K562 (cell line): Measurements from ENCODE around the gene HS3ST5. TPM values are rescaled to one million over a fixed set of nuclear protein-coding genes. Genes with fewer than 3 reads are reported as not detected.

ENCODE experiments used
- ATAC-seq: fragments of 200-7000 bp; cut with Tn5 transposase; 3 replicates; pipeline ENCODE4 v1.9.1; 2020; ENCODE audit warnings: moderate library complexity
- BruUV-seq: library from RNA; stranded (reverse); fragments of 400-500 nt; replicated peaks from 2 replicates; lab custom pipeline; 2021; lab: Mats Ljungman, UMichigan
- CTCF ChIA-PET: fragments of 300-600 bp; formaldehyde crosslinking; extraction: SDS; loops from one replicate; lab custom pipeline; 2021; ENCODE audit warnings: low intra/inter-chr PET ratio; lab: Yijun Ruan, JAX
- POLR2A ChIA-PET: fragments of 300-600, 350-650 bp; sonication (Branson Sonifier 250); formaldehyde crosslinking; extraction: SDS; loops from one replicate; lab custom pipeline; 2021; ENCODE audit warnings: antibody characterized with exemption, inconsistent platforms; lab: Yijun Ruan, JAX
- DNase-seq, 4 experiments: peaks; one replicate each; pipeline versions ENCODE4 v3.0.0 to v3.0.0-alpha.2; 2011 to 2018; ENCODE audit warnings: low spot score in 3 of 4, mixed read lengths in 3 of 4; ENCODE audit errors: extremely low read depth in 1 of 4
- FAIRE-seq: peaks from 2 replicates; lab custom pipeline; 2011; peaks lifted over from hg19 to GRCh38; lab: Jason Lieb, UNC
- H2AFZ ChIP-seq: 2 replicates; pipeline ENCODE4 v1.6.0; 2011; ENCODE audit warnings: low read depth, low read length, control low read depth, inconsistent platforms
- H3K27ac ChIP-seq: fragments of 200-600 bp; 3 replicates; pipeline ENCODE4 v1.8.0; 2011; ENCODE audit warnings: low read depth, mild to moderate bottlenecking, control low read depth, inconsistent platforms, low read length, moderate library complexity, mixed read lengths; ENCODE audit errors: extremely low read depth
- H3K27me3 ChIP-seq, 2 experiments: fragments of 300-600 bp in 1 of 2; 2 replicates in 1 of 2; 3 replicates in 1 of 2; pipeline versions ENCODE4 v1.6.0 to v1.8.0; 2011; ENCODE audit warnings: inconsistent platforms in 2 of 2, low read length in 2 of 2, mild to moderate bottlenecking in 1 of 2, mixed read lengths in 1 of 2, moderate library complexity in 1 of 2; ENCODE audit not compliant: control insufficient read depth in 2 of 2, insufficient read depth in 2 of 2
- H3K36me3 ChIP-seq: fragments of 300-600 bp; 3 replicates; pipeline ENCODE4 v1.8.0; 2011; ENCODE audit warnings: mild to moderate bottlenecking, low read length, inconsistent platforms; ENCODE audit not compliant: control insufficient read depth, insufficient read depth
- H3K4me1 ChIP-seq, 2 experiments: fragments of 200-600 bp in 1 of 2; replicated peaks in 1 of 2; 2 replicates in 1 of 2; 3 replicates in 1 of 2; pipeline versions ENCODE4 v1.5.1 to v1.8.0; 2011; ENCODE audit warnings: inconsistent platforms in 2 of 2, low read length in 2 of 2, mild to moderate bottlenecking in 1 of 2, mixed read lengths in 1 of 2, moderate library complexity in 1 of 2; ENCODE audit not compliant: control insufficient read depth in 2 of 2, insufficient read depth in 2 of 2
- H3K4me2 ChIP-seq: 2 replicates; pipeline ENCODE4 v1.6.1; 2011; ENCODE audit warnings: low read length, control low read depth, inconsistent platforms, mixed read lengths; ENCODE audit not compliant: insufficient read depth
- H3K4me3 ChIP-seq: fragments of 200-600 bp; sonication (generic), shearing (Covaris generic); 2 replicates; pipeline ENCODE4 v1.5.1; 2016; ENCODE audit warnings: control low read depth, inconsistent platforms
- H3K79me2 ChIP-seq: fragments of 200-600 bp; 3 replicates; pipeline ENCODE4 v1.8.0; 2011; ENCODE audit warnings: low read length, inconsistent platforms; ENCODE audit not compliant: control insufficient read depth, insufficient read depth
- H3K9ac ChIP-seq, 2 experiments: 2 replicates each; pipeline versions ENCODE4 v1.6.0 to v1.6.1; 2011; ENCODE audit warnings: low read depth in 2 of 2, low read length in 2 of 2, control low read depth in 1 of 2, inconsistent platforms in 1 of 2, mild to moderate bottlenecking in 1 of 2, mixed read lengths in 1 of 2; ENCODE audit not compliant: insufficient read depth in 1 of 2
- H3K9me1 ChIP-seq: one replicate; pipeline ENCODE4 v1.6.0; 2011; ENCODE audit warnings: inconsistent platforms, mild to moderate bottlenecking, low read length, moderate library complexity; ENCODE audit not compliant: control insufficient read depth, insufficient read depth
- H3K9me3 ChIP-seq: replicated peaks from 2 replicates; pipeline ENCODE4 v1.5.1; 2011; ENCODE audit warnings: low read depth, low read length, inconsistent platforms; ENCODE audit not compliant: control insufficient read depth, insufficient read depth
- H4K20me1 ChIP-seq: replicated peaks from 2 replicates; pipeline ENCODE4 v1.6.1; 2011; ENCODE audit warnings: low read length, inconsistent platforms, mixed read lengths; ENCODE audit not compliant: control insufficient read depth, insufficient read depth
- BRD9 ChIP-seq: fragments of 450-650 bp; IDR thresholded peaks from 2 replicates; pipeline ENCODE4 v1.6.1; 2018; ENCODE audit warnings: low read depth; ENCODE audit not compliant: partially characterized antibody
- CBX8 ChIP-seq: fragments of 200-600 bp; sonication (generic); IDR thresholded peaks from 2 replicates; pipeline ENCODE4 v1.6.1; 2012; ENCODE audit warnings: borderline replicate concordance, mixed run types, low read depth, mild to moderate bottlenecking, moderate library complexity, mixed read lengths, low read length, control low read depth, inconsistent platforms; ENCODE audit not compliant: poor library complexity, severe bottlenecking; ENCODE audit errors: extremely low read depth
- CEBPB ChIP-seq: fragments of 450-650 bp; IDR thresholded peaks from 2 replicates; pipeline ENCODE4 v1.6.1; 2016; ENCODE audit warnings: missing genetic modification characterization, missing compliant biosample characterization
- CXXC5 ChIP-seq: fragments of 250-450 bp; sonication (Bioruptor Pico); IDR thresholded peaks from 2 replicates; pipeline ENCODE4 v1.8.0; 2022; ENCODE audit warnings: inconsistent platforms, mild to moderate bottlenecking, moderate library complexity
- KAT2B ChIP-seq: IDR thresholded peaks from one replicate; pipeline ENCODE4 v1.6.1; 2012; ENCODE audit warnings: low read depth, mild to moderate bottlenecking, control low read depth, inconsistent platforms, low read length, moderate library complexity
- USF2 ChIP-seq: sonication (generic); formaldehyde crosslinking; IDR thresholded peaks from 2 replicates; pipeline ENCODE4 v1.5.0; 2020; ENCODE audit warnings: missing genetic modification reagents
- ZNF407 ChIP-seq: fragments of 450-650 bp; IDR thresholded peaks from 2 replicates; pipeline ENCODE4 v1.6.1; 2016; ENCODE audit warnings: low read depth
- WGBS: fragments of 100-300 bp; shearing (Covaris generic); methylation state at CpG from one replicate; pipeline ENCODE4 v1.1.6; 2016; ENCODE audit warnings: low coverage, mixed read lengths; ENCODE audit not compliant: insufficient coverage; ENCODE audit errors: missing lambda C conversion rate; 5-methylcytosine and 5-hydroxymethylcytosine counted together
- in situ Hi-C: fragments of 300-500 bp; cut with MboI; formaldehyde crosslinking; loops from 4 replicates; pipeline ENCODE4 v1.15.0; 2018; ENCODE audit warnings: inconsistent platforms, mixed read lengths
- intact Hi-C: fragments of 100-400 bp; cut with micrococcal nuclease; formaldehyde crosslinking; loops from 2 replicates; pipeline ENCODE4 v1.14.2; 2022
- polyA plus RNA-seq, 8 experiments: library from polyadenylated mRNA; depleted of rRNA in 4 of 8; stranded (reverse) in 5 of 8; unstranded in 3 of 8; fragments of >200 nt; fragmentation: Nextera tagmentation in 2 of 8; fragmentation: Illumina TruSeq in 1 of 8; extraction: Ambion mirVana in 2 of 8; extraction: Trizol in 1 of 8; gene quantifications; 2 replicates each; pipeline versions ENCODE4 v1.2.1 to v1.2.3, GENCODE V29; 2011 to 2014; ENCODE audit warnings: inconsistent platforms in 1 of 8, missing spikeins in 1 of 8
- total RNA-seq, 7 experiments: library from RNA; depleted of rRNA in 6 of 7; stranded (reverse); fragments of >200 nt in 6 of 7; fragmentation: Illumina TruSeq in 2 of 7; extraction: Trizol in 2 of 7; gene quantifications; 2 replicates each; pipeline versions ENCODE4 v1.2.1 to v1.2.3, GENCODE V29; 2011 to 2021; ENCODE audit warnings: low replicate concordance in 1 of 7

HS3ST5 gene
- total and polyA plus RNA-seq, 9 of the 15 experiments (the other 6 are each of a cell fraction or from before 2014, with no cell fraction given) = not detected

- no peaks in the 10 kb centered on the region for H3K27me3 ChIP-seq
- peak; percentile 42; the same call in 1 of the 2 replicates for TF ChIP-seq USF2 (CRISPR knock-in tag)
- TF ChIP-seq CBX8 = no peak
- H3K4me2 ChIP-seq = no peak overlapping the region
- no peaks in the 10 kb centered on the region for H3K4me1 ChIP-seq
- POLR2A ChIA-PET = no interaction called here
- intact Hi-C loops = no loop called here
- H3K9me1 ChIP-seq = no peaks in the 10 kb centered on the region
- H2AFZ ChIP-seq = no peak overlapping the region
- ATAC-seq (no peak), DNase-seq (peak in 1 of 4 experiments; percentile 2), FAIRE-seq (no peak)
- no peak overlapping the region for H3K9ac ChIP-seq
- H3K4me3 ChIP-seq = no peak overlapping the region
- no peaks in the 10 kb centered on the region for H3K9me3 ChIP-seq
- no peaks in the 10 kb centered on the region for H3K79me2 ChIP-seq
- H3K27ac ChIP-seq = no peak overlapping the region
- BruUV-seq = no TSS peak
- WGBS = 1% methylated on average over 7 of the region's 7 CpGs
- no peaks in the 10 kb centered on the region for H4K20me1 ChIP-seq
- no peaks in the 10 kb centered on the region for H3K36me3 ChIP-seq
- in situ Hi-C loops = no loop called here
- CTCF ChIA-PET = no interaction called here
Observed at GRCh38 chr6:114142258-114142657, 200.6 kb downstream of the HS3ST5 start.

- in situ Hi-C loops (no loop called here), intact Hi-C loops (no loop called here)
- no peaks in the 10 kb centered on the region for H3K79me2 ChIP-seq
- H2AFZ ChIP-seq = no peak overlapping the region
- H3K4me2 ChIP-seq = no peak overlapping the region
- H3K4me1 ChIP-seq = no peaks in the 10 kb centered on the region
- H3K9me1 ChIP-seq = no peaks in the 10 kb centered on the region
- BruUV-seq = no TSS peak
- ChIA-PET POLR2A (no interaction called here), CTCF (no interaction called here)
- H3K27ac ChIP-seq = no peak overlapping the region
- no peaks in the 10 kb centered on the region for H4K20me1 ChIP-seq
- no peaks in the 10 kb centered on the region for H3K36me3 ChIP-seq
- H3K27me3 ChIP-seq = no peaks in the 10 kb centered on the region
- FAIRE-seq (no peak), DNase-seq (no peak), ATAC-seq (no peak)
- no peak overlapping the region for H3K9ac ChIP-seq
- H3K4me3 ChIP-seq = no peak overlapping the region
- no peaks in the 10 kb centered on the region for H3K9me3 ChIP-seq
- 0% methylated on average over 5 of the region's 5 CpGs for WGBS
- TF ChIP-seq CEBPB (tag) (no peak), KAT2B (no peak), CXXC5 (CRISPR knock-in tag) (no peak), BRD9 (no peak), ZNF407 (no peak)
Observed at GRCh38 chr6:114140416-114140815, 202.4 kb downstream of the HS3ST5 start.
